ENCODE measurements around the gene DAB2IP.

- TF ChIP-seq CTCF (conservative IDR thresholded peaks at IDR 0.05) = no peak
- no peak for TF ChIP-seq ZFX (IDR thresholded peaks at IDR 0.05)
Measured at GRCh38 chr9:121714873-121715272, 63.4 kb downstream of the DAB2IP start.
